Measurements from ENCODE around the gene DCUN1D1. TPM values are rescaled to one million over a fixed set of nuclear protein-coding genes. Genes with fewer than 3 reads are reported as not detected.

Gene DCUN1D1
- total and polyA plus RNA-seq, 10 of the 15 experiments (the other 5 are each of a cell fraction or from before 2014, with no cell fraction given) = 19.8 to 47.4 (median 30.8) TPM

GRCh38 chr3:182895513-182896112, 84.7 kb downstream of the DCUN1D1 start (continued):
- TF ChIP-seq CTCF (IDR thresholded peaks at IDR 0.05 in 2 of 3, conservative IDR thresholded peaks at IDR 0.05 in 1 of 3; ENCODE audit: control insufficient read depth in 2 of 3, extremely low read depth in 1 of 3, insufficient read depth in 1 of 3, low read depth in 3 of 3, low read length in 3 of 3) (no peak), ATF3 (IDR thresholded peaks at IDR 0.05; ENCODE audit: borderline replicate concordance, extremely low read depth, low read depth, low read length) (no peak), PRDM15 (CRISPR knock-in tag; IDR thresholded peaks at IDR 0.05) (no peak), RBBP5 (conservative IDR thresholded peaks at IDR 0.05) (no peak), KDM1A (IDR thresholded peaks at IDR 0.05; ENCODE audit: borderline replicate concordance) (no peak), IKZF1 (conservative IDR thresholded peaks at IDR 0.05) (no peak), RB1 (IDR thresholded peaks at IDR 0.05; ENCODE audit: borderline replicate concordance) (no peak), NFYB (IDR thresholded peaks at IDR 0.05; ENCODE audit: insufficient read depth, low read depth, low read length) (no peak), E2F8 (IDR thresholded peaks at IDR 0.05; ENCODE audit: low read depth, partially characterized antibody) (no peak), SREBF2 (IDR thresholded peaks at IDR 0.05; ENCODE audit: low read length) (no peak), HDGF (IDR thresholded peaks at IDR 0.05) (no peak)
